Activated naive CD4-positive, alpha-beta T cell treated with anti-CD3 and anti-CD28 coated beads, Interleukin-2, amount 10 ng/mL, durations not matched to agents 7 days and 5 days (primary cell): ENCODE results near the gene PRKAG2.
"Not testable (repeated sequence)": the region's sequence is repeated elsewhere in the genome, so short reads cannot be mapped to it uniquely, and the experiment has no call there.

ENCODE experiments used
- CTCF ChIA-PET: fragments of 350-600 bp; sonication (Branson Sonifier 250); formaldehyde crosslinking; loops from one replicate; lab custom pipeline; 2021; ENCODE audit warnings: antibody characterized with exemption; lab: Charles Lee
- DNase-seq: peaks from one replicate; pipeline ENCODE4 v3.0.0-alpha.2; 2020
- H3K27ac Mint-ChIP-seq: one replicate; pipeline ENCODE4 v1.8.0; 2021; ENCODE audit warnings: mild to moderate bottlenecking, moderate library complexity, mixed read lengths
- H3K27me3 Mint-ChIP-seq: one replicate; pipeline ENCODE4 v1.8.0; 2021; ENCODE audit warnings: mild to moderate bottlenecking, mixed read lengths
- H3K36me3 Mint-ChIP-seq: one replicate; pipeline ENCODE4 v1.8.0; 2021; ENCODE audit warnings: mixed read lengths
- H3K4me1 Mint-ChIP-seq: one replicate; pipeline ENCODE4 v1.8.0; 2021; ENCODE audit warnings: mixed read lengths
- H3K4me3 Mint-ChIP-seq: one replicate; pipeline ENCODE4 v1.8.0; 2021; ENCODE audit warnings: mild to moderate bottlenecking, moderate library complexity, mixed read lengths
- H3K9me3 Mint-ChIP-seq: one replicate; pipeline ENCODE4 v1.8.0; 2021; ENCODE audit warnings: mixed read lengths

PRKAG2 gene

DNA sequence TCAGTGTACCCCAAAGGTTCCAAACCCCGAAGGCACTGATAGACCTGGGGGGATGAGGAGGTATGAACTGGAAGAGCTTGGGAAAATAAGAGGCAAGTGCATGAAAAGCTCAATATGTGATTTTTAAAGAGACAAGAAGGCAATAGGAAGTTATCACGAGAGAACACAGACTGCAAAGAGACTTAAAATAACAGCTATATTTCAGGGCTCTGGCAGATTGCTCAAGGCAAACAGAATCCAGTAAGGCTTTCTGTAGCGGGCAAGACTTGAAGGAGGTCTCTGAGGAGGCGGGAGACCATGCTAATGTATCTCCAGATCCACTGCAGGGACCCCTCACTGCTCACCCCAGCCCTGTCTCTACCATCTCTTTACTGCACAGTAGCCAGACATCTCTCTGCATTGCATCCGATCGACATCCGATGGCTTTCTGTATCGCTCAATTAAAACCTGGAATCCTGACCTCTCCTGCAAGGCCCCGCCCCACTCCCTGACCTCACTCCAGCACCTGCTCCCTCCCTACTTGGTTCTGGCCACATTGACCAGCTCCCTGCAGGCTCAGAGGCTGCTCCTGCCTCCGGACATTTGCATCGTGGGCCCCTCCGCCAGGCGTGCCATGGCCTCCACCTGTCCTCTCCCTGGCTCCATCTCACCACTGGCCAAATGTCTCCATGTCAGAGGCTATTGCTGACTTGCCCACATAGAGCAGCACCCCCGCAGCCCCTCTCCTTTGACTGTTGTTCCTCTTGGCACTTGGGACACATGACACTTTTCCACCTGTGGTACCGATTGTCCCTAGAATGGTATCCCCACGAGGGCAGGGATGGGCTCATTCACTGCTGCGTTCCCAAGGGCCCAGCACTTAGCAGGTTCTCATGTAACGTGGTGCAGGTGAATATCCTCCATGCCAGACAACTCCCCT is 118.0 kb downstream of the PRKAG2 start:
- no peak for DNase-seq
- Mint-ChIP-seq H3K27ac (no peak overlapping the region), H3K4me1 (peaks cover 25% of the 10 kb centered on the region), H3K27me3 (peaks cover 4% of the 10 kb centered on the region), H3K36me3 (peaks cover 2% of the 10 kb centered on the region), H3K4me3 (no peak overlapping the region), H3K9me3 (no peaks in the 10 kb centered on the region)
- CTCF ChIA-PET: interaction anchor here (0.6 to 5.0 kb wide), 24 partner anchors 11 to 836 kb away, joined by 3 to 41 read pairs (median 4); no protein-coding TSS in a partner anchor

GRCh38 chr7:151757274-151757673 is 119.6 kb downstream of the PRKAG2 start:
- Mint-ChIP-seq H3K27ac (no peak overlapping the region), H3K4me1 (peaks cover 25% of the 10 kb centered on the region), H3K36me3 (peaks cover 2% of the 10 kb centered on the region), H3K9me3 (no peaks in the 10 kb centered on the region), H3K4me3 (no peak overlapping the region), H3K27me3 (peaks cover 4% of the 10 kb centered on the region)
- DNase-seq: no peak
- CTCF ChIA-PET: interaction anchor here (1.2 to 5.0 kb wide), 5 partner anchors 12 to 309 kb away, joined by 4 to 41 read pairs (median 26); no protein-coding TSS in a partner anchor

DNA sequence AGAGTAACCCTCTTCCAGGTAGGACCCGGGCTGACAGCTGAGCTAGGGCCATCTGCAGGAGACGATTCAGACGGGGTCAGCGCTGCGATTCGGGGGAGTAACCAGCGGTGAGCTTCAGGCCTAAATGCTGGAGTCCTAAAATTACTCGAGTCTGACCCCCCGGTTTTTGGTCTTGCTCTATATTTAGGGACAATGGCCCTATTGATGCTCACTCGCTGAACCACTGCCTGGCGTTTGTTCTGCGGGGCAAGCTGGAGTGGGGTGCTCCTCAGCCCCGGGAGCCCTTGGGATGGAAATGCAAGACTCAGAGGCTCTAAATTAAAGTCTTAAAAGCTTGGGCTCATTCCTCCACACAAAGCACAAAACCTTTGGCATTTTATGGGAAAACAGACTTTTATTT is 120.0 kb downstream of the PRKAG2 start:
- peaks cover 25% of the 10 kb centered on the region for H3K4me1 Mint-ChIP-seq
- H3K9me3 Mint-ChIP-seq: no peaks in the 10 kb centered on the region
- H3K27ac Mint-ChIP-seq: no peak overlapping the region
- H3K27me3 Mint-ChIP-seq: peaks cover 4% of the 10 kb centered on the region
- H3K4me3 Mint-ChIP-seq: no peak overlapping the region
- H3K36me3 Mint-ChIP-seq: peaks cover 2% of the 10 kb centered on the region
- CTCF ChIA-PET: interaction anchor here (1.2 to 5.0 kb wide), 5 partner anchors 13 to 309 kb away, joined by 3 to 41 read pairs (median 4); no protein-coding TSS in a partner anchor
- no peak for DNase-seq

- peaks cover 4% of the 10 kb centered on the region for H3K27me3 Mint-ChIP-seq
- H3K36me3 Mint-ChIP-seq: peaks cover 2% of the 10 kb centered on the region
- no peaks in the 10 kb centered on the region for H3K9me3 Mint-ChIP-seq
- DNase-seq: peak; percentile 72
- peak overlapping the region; percentile 84 for H3K27ac Mint-ChIP-seq
- peaks cover 25% of the 10 kb centered on the region for H3K4me1 Mint-ChIP-seq
- CTCF ChIA-PET: interaction anchor here (0.7 to 5.0 kb wide), 6 partner anchors 10 to 126 kb away, joined by 3 to 41 read pairs (median 4); no protein-coding TSS in a partner anchor
- H3K4me3 Mint-ChIP-seq: peak overlapping the region; percentile 46
These were observed 120.7 kb downstream of the PRKAG2 start for GRCh38 chr7:151756076-151756731.

GRCh38 chr7:151755131-151755801 is 121.6 kb downstream of the PRKAG2 start:
- no peak for DNase-seq
- CTCF ChIA-PET: interaction anchor here (1.1 to 2.2 kb wide), 3 partner anchors 8 to 28 kb away, joined by 3 to 11 read pairs (median 3); no protein-coding TSS in a partner anchor
- Mint-ChIP-seq H3K36me3 (peaks cover 2% of the 10 kb centered on the region), H3K27me3 (peaks cover 7% of the 10 kb centered on the region), H3K4me1 (peaks cover 25% of the 10 kb centered on the region), H3K4me3 (no peak overlapping the region), H3K9me3 (no peaks in the 10 kb centered on the region), H3K27ac (peak overlapping the region; percentile 84)

DNA sequence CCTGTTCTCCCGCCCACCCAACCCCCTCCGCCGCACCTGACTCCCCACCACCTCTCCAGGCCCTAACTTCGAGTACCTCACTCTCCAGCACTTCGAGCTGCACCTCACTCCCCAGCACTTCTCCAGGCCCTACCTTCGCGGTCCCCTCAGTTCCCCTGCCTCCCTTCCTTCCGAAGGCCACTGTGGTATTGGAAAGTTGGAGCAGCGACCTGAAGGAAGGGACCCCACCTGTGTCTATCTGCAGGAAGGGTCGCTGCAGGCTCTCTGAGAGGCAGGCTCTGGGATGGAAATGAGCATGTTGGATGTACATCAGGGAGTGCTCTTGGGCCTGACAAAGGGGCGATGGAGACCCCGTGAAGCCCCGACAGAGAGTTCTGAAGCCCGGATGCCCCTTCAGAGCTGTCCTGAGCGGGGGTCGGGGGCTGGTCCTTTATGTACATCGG is 122.2 kb downstream of the PRKAG2 start:
- H3K9me3 Mint-ChIP-seq: no peaks in the 10 kb centered on the region
- no peak overlapping the region for H3K4me3 Mint-ChIP-seq
- peaks cover 8% of the 10 kb centered on the region for H3K27me3 Mint-ChIP-seq
- no peak overlapping the region for H3K27ac Mint-ChIP-seq
- peaks cover 25% of the 10 kb centered on the region for H3K4me1 Mint-ChIP-seq
- CTCF ChIA-PET: interaction anchor here (1.1 to 2.2 kb wide), 3 partner anchors 8 to 28 kb away, joined by 3 to 11 read pairs (median 3); no protein-coding TSS in a partner anchor
- DNase-seq: no peak
- H3K36me3 Mint-ChIP-seq: peaks cover 2% of the 10 kb centered on the region

DNA sequence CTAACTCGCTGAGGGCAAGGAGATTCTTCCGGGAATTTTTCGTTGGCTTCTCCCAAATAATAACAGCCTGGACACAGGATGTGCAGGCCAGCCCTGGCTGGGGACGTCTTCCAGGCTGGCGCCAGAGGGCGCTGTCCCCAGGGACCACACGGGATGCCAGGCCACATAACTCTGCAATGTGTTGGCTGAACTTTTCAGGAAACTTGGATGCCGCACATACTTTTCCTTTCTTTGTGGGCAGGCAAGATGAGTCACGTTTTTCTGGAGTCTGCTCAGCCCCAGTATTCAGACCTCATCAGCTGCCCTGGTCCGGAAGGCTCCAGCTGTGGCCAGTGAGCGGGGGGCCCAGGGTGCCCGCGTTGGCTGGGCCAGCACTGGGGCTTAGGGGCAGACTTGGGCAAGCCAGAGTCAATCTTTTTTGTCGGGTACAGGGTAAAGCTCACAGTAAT is 122.7 kb downstream of the PRKAG2 start:
- no peak for DNase-seq
- peaks cover 23% of the 10 kb centered on the region for H3K4me1 Mint-ChIP-seq
- H3K36me3 Mint-ChIP-seq: peaks cover 2% of the 10 kb centered on the region
- no peak overlapping the region for H3K4me3 Mint-ChIP-seq
- no peaks in the 10 kb centered on the region for H3K9me3 Mint-ChIP-seq
- CTCF ChIA-PET: interaction anchor here (1.0 to 2.2 kb wide), 3 partner anchors 9 to 29 kb away, joined by 3 to 11 read pairs (median 4); no protein-coding TSS in a partner anchor
- H3K27ac Mint-ChIP-seq: no peak overlapping the region
- H3K27me3 Mint-ChIP-seq: peaks cover 4% of the 10 kb centered on the region

DNA sequence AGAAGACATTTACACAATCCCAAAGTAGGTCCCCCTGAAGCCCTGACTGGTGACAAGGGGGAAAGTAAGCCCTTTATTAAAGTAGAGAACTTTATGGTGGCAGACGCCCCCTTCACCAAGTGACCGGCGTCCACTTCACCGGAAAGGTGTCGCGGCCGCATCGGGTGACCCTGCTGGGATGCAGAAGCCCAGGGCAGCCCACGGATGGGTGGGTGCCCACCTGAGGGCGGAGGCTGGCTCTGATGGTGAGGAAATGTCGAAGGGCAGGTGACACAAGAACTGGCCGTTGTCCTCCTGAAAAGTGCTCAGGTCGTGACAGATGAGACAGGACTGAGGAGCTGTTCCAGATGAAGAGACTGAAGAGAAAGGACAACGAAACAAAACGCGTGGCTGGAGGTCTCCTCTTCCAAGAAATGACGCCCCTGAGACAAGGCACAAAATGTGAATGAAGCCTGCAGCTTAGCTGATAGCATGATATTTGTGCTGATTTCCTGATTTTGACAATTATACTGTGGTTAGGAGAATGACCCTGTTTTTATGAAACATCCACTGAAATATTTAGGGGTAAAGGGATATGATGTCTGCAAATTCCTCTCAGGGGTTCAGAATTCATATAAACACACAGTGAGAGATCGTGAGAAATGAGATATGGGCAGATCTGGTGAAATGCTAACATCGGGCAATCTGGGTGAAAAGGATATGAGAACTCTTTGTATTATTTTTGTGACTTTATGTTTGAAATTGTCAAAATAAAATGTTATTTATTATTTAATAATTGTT is 123.9 kb downstream of the PRKAG2 start:
- no peak for DNase-seq
- CTCF ChIA-PET: interaction anchor here (1.0 to 2.2 kb wide), 2 partner anchors 16 to 30 kb away, joined by 4 to 11 read pairs; no protein-coding TSS in a partner anchor
- Mint-ChIP-seq H3K9me3 (no peaks in the 10 kb centered on the region), H3K4me1 (peaks cover 23% of the 10 kb centered on the region), H3K27me3 (peaks cover 4% of the 10 kb centered on the region), H3K27ac (no peak overlapping the region), H3K4me3 (no peak overlapping the region), H3K36me3 (peaks cover 2% of the 10 kb centered on the region)

DNA sequence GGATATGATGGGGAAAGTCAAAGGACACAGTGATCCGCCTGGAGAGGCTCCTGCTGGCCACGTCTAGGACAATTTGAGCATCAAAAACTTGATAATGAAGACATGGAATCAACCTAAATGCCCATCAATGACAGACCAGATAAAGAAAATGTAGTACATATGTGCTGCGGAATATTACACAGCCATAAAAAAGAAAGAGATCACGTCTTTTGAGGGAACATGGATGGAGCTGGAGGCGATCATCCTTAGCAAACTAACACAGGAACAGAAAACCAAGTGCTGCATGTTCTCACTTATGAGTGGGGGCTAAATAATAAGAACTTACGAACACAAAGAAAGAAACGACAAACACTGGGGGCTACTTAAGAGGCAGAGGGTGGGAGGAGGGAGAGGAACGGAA is 124.9 kb downstream of the PRKAG2 start:
- CTCF ChIA-PET: interaction anchor here (1.7 kb wide), 1 partner anchor 30 kb away, joined by 6 read pairs; no protein-coding TSS in a partner anchor
- peaks cover 2% of the 10 kb centered on the region for H3K36me3 Mint-ChIP-seq
- H3K9me3 Mint-ChIP-seq: no peaks in the 10 kb centered on the region

DNA sequence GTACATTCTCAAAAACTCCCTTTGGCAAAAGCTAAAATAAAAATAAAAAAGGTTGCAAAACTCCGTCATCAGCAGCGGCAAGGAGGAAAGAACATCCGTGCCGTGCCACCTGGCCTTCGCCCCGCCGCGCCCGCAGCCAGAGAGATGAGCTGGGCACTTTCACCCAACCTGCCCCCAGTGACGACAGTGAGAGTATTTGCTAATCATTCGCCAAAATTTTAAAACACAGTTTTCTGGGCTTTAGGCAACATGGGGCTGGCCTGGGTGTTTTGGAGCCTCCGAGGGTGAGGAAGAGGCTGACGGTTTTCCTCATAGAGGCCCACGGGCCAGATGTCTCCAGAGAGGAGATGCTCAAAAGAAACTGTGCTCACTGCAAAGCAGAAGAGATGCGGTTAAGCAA is 128.2 kb downstream of the PRKAG2 start:
- no peak for DNase-seq
- H3K36me3 Mint-ChIP-seq: no peaks in the 10 kb centered on the region
- no peaks in the 10 kb centered on the region for H3K9me3 Mint-ChIP-seq
- H3K4me3 Mint-ChIP-seq: no peak overlapping the region
- CTCF ChIA-PET: no interaction called here
- H3K27ac Mint-ChIP-seq: no peak overlapping the region
- H3K4me1 Mint-ChIP-seq: peaks cover under 1% of the 10 kb centered on the region
- H3K27me3 Mint-ChIP-seq: peaks cover 4% of the 10 kb centered on the region

More for the DNA sequence above, 124.9 kb downstream of the PRKAG2 start:
- no peak for DNase-seq
- Mint-ChIP-seq H3K4me1 (peaks cover 20% of the 10 kb centered on the region), H3K4me3 (no peak overlapping the region), H3K27ac (no peak overlapping the region), H3K27me3 (peaks cover 4% of the 10 kb centered on the region)

DNA sequence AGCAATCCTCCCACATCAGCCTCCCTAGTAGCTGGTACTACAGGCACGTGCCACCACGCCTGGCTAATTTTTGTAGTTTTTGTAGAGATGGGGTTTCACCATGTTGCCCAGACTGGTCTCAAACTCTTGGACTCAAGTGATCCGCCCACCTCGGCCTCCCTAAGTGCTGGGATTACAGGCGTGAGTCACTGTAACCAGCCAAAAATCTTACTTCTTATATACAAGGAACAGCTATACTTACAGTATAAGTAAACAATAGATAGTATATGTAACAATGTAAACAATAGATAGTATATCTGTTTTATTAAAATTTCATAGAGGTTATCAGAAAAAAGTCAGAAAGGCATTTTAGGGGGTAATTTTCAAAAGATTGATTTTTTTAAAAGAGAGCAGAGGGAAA is 128.9 kb downstream of the PRKAG2 start:
- H3K4me1 Mint-ChIP-seq, CTCF ChIA-PET, H3K9me3 Mint-ChIP-seq, H3K4me3 Mint-ChIP-seq, H3K36me3 Mint-ChIP-seq, DNase-seq, H3K27me3 Mint-ChIP-seq, H3K27ac Mint-ChIP-seq: not testable (repeated sequence)

DNA sequence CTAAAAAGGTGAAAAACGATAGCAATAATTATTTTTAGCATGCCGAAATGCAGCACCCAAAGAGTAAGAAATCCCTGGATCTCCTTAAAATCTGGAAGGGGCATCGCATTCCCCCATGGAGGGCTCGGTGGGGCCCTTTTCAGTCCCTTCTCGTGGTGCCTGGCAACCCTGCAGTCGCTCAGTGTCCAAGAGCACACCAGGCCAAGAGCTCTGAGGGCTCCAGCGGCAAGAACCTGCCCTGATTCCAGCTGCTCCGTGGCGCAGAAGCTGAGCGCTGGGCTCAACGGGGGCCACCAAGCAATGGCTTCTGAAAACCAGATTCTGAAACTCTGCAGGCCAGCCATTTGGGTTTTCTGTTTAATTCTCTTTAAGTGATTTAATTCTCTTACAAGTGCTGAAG is 131.2 kb downstream of the PRKAG2 start:
- H3K4me1 Mint-ChIP-seq: peaks cover 13% of the 10 kb centered on the region
- DNase-seq: no peak
- no peaks in the 10 kb centered on the region for H3K9me3 Mint-ChIP-seq
- no peak overlapping the region for H3K27ac Mint-ChIP-seq
- H3K27me3 Mint-ChIP-seq: peaks cover 4% of the 10 kb centered on the region
- H3K36me3 Mint-ChIP-seq: no peaks in the 10 kb centered on the region
- no peak overlapping the region for H3K4me3 Mint-ChIP-seq
- CTCF ChIA-PET: interaction anchor here (1.1 kb wide), 1 partner anchor 11 kb away, joined by 5 read pairs; no protein-coding TSS in a partner anchor
